Measurements from ENCODE around the gene ATF4.

Gene ATF4

DNA sequence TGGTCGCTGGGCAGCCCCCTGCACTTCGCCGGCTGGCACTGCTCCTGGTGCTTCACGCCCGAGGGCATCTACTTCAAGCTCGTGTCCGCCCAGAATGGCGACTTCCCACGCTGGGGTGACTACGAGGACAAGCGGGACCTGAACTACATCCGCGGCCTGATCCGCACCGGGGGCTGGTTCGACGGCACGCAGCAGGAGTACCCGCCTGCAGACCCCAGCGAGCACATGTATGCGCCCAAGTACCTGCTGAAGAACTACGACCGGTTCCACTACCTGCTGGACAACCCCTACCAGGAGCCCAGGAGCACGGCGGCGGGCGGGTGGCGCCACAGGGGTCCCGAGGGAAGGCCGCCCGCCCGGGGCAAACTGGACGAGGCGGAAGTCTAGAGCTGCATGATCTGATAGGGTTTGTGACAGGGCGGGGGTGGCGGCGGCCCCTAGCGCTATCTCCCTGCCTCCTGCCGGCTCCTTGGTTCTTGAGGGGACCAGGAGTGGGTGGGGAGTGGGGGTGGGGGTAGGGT, 31.7 kb upstream of the ATF4 start:
- DNase-seq (ENCODE audit: insufficient read length, low spot score): no peak
- TF ChIP-seq POLR2AphosphoS5 (IDR thresholded peaks at IDR 0.05; ENCODE audit: low read depth, low read length) (no peak), SPI1 (IDR thresholded peaks at IDR 0.05; ENCODE audit: low read depth, low read length) (no peak), POU2F2 (IDR thresholded peaks at IDR 0.05; ENCODE audit: low read depth, low read length) (no peak), TAF1 (IDR thresholded peaks at IDR 0.05; ENCODE audit: low read depth, low read length) (no peak), PAX5 (IDR thresholded peaks at IDR 0.05; ENCODE audit: insufficient read depth, low read length, severe bottlenecking) (no peak), POLR2A (IDR thresholded peaks at IDR 0.05; ENCODE audit: low read depth, low read length) (no peak)
- FAIRE-seq: no peak

DNA sequence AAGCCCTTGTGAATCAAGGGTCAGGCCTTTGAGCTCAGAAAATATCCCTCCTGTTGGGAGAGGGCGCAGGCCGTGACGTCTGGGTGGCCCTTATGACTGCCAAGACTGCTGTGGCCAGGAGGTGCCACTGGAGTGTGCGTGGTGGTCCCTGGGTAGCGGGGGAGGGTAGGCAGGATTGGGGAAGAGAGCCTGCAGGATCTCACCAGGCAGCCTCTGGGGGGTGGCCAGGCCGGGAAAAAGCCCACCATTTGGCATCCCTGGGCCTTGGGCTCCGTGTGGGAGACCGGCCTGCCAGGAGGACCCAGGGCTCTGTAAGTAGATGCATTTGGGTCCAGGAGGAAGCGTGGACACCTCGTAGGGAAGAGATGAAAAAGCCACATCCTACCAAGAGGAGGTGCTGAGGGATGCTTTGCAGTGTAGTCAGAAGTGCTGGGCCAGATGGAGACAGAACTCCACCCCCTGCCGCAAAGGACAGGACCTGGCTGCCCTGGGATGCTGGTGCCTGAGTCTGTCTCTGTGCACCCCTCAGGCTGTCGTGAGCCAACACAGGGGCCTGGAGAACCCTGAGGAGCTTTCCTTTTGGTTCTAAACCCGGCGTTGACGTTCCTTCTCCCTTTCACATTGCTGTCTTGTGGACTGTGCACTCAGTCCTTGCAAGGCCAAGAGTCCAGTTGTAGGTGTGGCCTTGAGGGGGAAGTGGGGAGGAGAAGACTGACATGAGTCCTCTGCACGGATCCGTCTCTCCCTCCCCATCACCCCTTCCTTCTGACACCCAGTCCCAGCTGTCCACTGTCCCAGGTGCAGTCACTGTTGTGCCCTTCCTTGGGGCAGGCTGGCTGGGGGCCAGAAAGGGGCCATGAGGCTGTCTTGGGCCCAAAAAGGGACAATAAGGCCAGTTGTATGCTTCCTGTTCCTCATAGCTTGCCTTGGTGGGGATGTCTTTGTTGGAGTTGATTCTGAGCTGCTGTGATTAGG, 31.0 kb upstream of the ATF4 start:
- DNase-seq (ENCODE audit: insufficient read length, low spot score) (no peak), FAIRE-seq (no peak)
- 0 out of 2 replicates have a peak, but pooled peaks have one; percentile 8 for TF ChIP-seq POLR2AphosphoS5 (IDR thresholded peaks at IDR 0.05; ENCODE audit: low read depth, low read length)
- no peak for TF ChIP-seq POLR2A (IDR thresholded peaks at IDR 0.05; ENCODE audit: low read depth, low read length)

DNA sequence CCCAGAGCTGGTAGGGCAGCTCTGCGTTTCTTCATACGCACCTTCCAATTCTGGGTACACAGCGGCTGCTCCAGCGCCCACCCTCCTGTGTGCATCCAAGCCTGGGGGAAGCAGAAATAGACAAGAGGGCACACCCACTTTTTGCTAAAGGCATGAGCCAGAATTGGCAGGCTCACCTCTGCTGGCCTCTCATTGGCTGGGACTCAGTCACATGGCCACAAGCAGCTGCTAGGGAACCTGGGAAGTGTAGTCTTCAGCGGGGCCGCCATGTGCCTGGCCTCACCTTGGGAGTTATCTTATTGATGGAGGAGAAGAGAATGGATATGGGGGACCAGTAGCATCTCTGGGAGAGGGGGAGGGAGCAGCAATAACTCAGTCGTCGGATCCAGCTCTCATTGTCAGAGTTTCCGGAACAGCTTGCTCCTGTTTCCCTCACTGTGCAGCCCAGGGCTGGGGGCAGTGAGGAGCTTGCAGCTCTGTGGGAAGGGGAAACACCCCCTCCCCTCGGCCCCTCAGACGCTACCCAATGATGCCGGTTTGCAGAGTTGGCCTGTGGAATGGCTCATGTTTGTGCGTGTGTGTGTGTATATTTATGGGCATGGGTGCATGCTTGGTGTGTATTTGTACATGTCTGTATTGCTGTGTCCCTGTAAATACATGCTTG, 30.1 kb upstream of the ATF4 start:
- no peak for TF ChIP-seq POU2F2 (IDR thresholded peaks at IDR 0.05; ENCODE audit: low read depth, low read length)
- no peak for TF ChIP-seq TAF1 (IDR thresholded peaks at IDR 0.05; ENCODE audit: low read depth, low read length)
- TF ChIP-seq SPI1 (IDR thresholded peaks at IDR 0.05; ENCODE audit: low read depth, low read length): no peak
- TF ChIP-seq POLR2AphosphoS5 (IDR thresholded peaks at IDR 0.05; ENCODE audit: low read depth, low read length): no peak
- TF ChIP-seq POLR2A (IDR thresholded peaks at IDR 0.05; ENCODE audit: low read depth, low read length): no peak
- no peak for TF ChIP-seq PAX5 (IDR thresholded peaks at IDR 0.05; ENCODE audit: insufficient read depth, low read length, severe bottlenecking)
- peak; percentile 94 for FAIRE-seq
- DNase-seq (ENCODE audit: insufficient read length, low spot score): peak; percentile 95

DNA sequence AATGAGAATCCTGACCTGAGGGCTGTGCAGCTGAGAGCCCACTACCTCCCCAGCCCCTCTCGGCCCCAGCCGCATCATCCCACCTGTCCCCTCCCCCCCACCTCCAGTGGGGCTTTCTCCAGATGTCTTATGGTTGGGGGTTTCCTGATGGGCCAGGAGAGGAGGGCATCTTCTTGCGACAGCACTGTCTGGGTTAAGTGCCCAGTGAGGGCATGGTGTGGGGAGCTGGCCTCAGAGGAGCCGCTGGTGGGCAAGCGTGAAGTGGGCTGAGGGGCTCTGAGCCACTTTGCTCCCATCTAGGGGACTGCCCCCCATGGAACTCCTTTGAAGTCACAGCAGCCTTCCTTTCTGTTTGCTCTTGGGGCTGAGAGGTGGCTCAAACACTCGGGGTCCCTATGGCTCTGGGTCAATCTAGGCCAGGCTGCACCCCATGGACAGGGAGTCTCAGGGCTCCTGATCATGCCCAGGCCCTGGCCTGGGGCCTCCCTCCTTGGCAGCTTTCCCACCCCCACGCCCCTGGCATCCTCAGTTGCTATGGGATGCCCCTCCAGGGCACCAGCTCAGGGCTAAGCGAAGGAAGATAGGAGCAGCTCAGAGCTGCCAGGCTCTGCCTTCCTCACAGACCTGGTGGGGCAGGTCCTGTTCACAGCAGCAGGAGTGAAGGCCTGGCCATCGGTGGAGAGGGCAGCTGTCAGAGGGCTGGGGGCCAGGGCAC, 29.2 kb upstream of the ATF4 start:
- TF ChIP-seq TAF1 (IDR thresholded peaks at IDR 0.05; ENCODE audit: low read depth, low read length) (no peak), SPI1 (IDR thresholded peaks at IDR 0.05; ENCODE audit: low read depth, low read length) (no peak)
- FAIRE-seq (no peak), DNase-seq (ENCODE audit: insufficient read length, low spot score) (no peak)

DNA sequence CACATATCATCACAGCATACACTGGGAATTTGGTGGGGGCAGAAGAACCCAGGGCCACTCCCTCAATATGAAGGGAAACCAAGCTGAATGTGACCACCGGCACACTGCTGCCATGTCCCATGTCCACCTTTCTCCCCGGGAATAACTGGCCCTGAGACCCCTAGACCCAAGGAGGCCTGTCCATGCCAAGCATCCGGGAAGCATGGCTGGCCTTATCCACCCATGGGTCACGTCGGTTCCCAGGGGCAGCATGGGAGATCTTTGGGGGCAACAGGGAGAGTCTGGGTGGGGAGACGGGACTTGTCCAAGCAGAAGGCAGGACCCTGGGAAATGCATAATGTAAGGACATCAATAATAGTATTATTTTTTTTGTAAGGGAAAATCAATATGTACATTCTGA, 28.7 kb upstream of the ATF4 start:
- DNase-seq (ENCODE audit: insufficient read length, low spot score): no peak
- TF ChIP-seq TAF1 (IDR thresholded peaks at IDR 0.05; ENCODE audit: low read depth, low read length) (no peak), POLR2AphosphoS5 (IDR thresholded peaks at IDR 0.05; ENCODE audit: low read depth, low read length) (no peak), POU2F2 (IDR thresholded peaks at IDR 0.05; ENCODE audit: low read depth, low read length) (no peak), POLR2A (IDR thresholded peaks at IDR 0.05; ENCODE audit: low read depth, low read length) (no peak), SPI1 (IDR thresholded peaks at IDR 0.05; ENCODE audit: low read depth, low read length) (no peak), PAX5 (IDR thresholded peaks at IDR 0.05; ENCODE audit: insufficient read depth, low read length, severe bottlenecking) (no peak)
- FAIRE-seq: no peak

DNA sequence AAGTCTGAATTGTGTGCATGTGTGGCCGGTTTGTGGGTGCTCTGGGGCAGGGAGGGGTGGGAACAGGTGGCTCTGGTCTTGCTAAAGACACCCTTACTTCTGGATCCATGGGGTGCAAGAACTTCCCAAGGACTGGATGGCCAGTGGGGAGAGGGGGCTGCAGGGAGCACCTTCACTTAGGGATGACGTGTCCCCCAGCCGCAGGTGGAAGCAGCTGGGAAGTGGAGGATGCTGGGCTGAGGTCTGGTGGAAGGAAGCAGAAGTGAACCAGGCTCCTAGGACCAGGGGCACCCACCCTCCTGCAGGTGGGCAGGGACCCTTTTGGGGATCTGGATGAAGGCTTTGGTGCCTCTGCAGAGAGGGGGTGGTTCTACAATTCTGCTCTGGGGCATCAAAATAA, 28.2 kb upstream of the ATF4 start:
- TF ChIP-seq PAX5 (IDR thresholded peaks at IDR 0.05; ENCODE audit: insufficient read depth, low read length, severe bottlenecking) (no peak), TAF1 (IDR thresholded peaks at IDR 0.05; ENCODE audit: low read depth, low read length) (no peak), POLR2AphosphoS5 (IDR thresholded peaks at IDR 0.05; ENCODE audit: low read depth, low read length) (no peak), POU2F2 (IDR thresholded peaks at IDR 0.05; ENCODE audit: low read depth, low read length) (no peak), POLR2A (IDR thresholded peaks at IDR 0.05; ENCODE audit: low read depth, low read length) (no peak), SPI1 (IDR thresholded peaks at IDR 0.05; ENCODE audit: low read depth, low read length) (no peak)
- DNase-seq (ENCODE audit: insufficient read length, low spot score) (no peak), FAIRE-seq (no peak)

DNA sequence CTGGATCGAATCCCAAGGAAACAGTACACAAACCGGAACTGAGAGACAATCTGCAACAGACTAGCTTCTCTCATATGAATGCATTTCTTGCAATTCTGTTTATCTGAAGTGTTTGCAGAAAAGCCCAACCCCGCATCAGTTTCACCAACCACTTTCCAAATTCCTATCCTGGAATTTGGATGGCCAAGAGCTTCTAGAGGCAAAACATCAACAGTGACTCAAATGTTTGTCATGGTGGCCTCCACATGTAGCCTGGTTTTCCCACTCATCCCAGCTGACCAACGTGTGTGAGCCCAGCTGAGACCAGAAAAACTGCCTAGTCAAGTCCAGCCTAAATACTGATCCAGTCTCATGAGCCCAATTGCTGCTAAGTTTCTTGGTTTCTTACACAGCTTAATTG, 26.6 kb upstream of the ATF4 start:
- DNase-seq (ENCODE audit: insufficient read length, low spot score) (no peak), FAIRE-seq (peak; percentile 23)
- no peak for TF ChIP-seq SPI1 (IDR thresholded peaks at IDR 0.05; ENCODE audit: low read depth, low read length)
- no peak for TF ChIP-seq POLR2A (IDR thresholded peaks at IDR 0.05; ENCODE audit: low read depth, low read length)
- TF ChIP-seq PAX5 (IDR thresholded peaks at IDR 0.05; ENCODE audit: insufficient read depth, low read length, severe bottlenecking): no peak
- TF ChIP-seq POU2F2 (IDR thresholded peaks at IDR 0.05; ENCODE audit: low read depth, low read length): no peak
- no peak for TF ChIP-seq POLR2AphosphoS5 (IDR thresholded peaks at IDR 0.05; ENCODE audit: low read depth, low read length)
- no peak for TF ChIP-seq TAF1 (IDR thresholded peaks at IDR 0.05; ENCODE audit: low read depth, low read length)

DNA sequence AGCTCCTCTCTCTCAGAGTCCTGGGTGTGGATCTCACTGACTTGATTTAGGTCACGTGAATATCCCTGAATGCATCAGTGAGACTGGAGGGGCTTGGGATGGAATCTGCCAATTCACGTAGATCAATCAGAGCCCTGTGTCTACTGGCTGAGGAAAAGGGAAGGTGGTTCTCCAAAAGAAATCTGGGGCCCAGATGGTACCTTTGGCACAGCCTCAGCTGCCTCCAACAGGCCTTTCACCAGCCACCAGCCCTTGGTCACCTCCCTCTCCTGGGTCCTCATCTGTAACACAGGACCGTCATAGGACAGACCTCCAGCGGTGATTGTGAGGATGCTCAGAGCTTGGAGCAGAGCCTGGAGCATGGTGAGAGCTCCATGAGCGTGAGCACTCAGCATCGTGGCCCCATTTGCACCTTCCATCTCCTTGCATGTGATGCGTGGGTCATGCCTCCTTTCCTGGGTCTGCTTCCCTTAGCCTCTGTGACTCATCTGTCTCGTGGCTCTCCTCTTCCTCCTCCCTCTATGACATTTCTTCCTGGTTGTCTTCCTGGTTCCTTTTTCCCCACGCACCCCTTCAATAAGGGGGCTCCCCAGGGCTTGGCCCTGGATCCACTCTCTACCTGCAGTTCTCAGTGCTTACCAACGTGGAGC, 25.8 kb upstream of the ATF4 start:
- DNase-seq (ENCODE audit: insufficient read length, low spot score): no peak
- no peak for TF ChIP-seq POLR2AphosphoS5 (IDR thresholded peaks at IDR 0.05; ENCODE audit: low read depth, low read length)
- no peak for TF ChIP-seq POU2F2 (IDR thresholded peaks at IDR 0.05; ENCODE audit: low read depth, low read length)
- no peak for TF ChIP-seq SPI1 (IDR thresholded peaks at IDR 0.05; ENCODE audit: low read depth, low read length)
- no peak for TF ChIP-seq POLR2A (IDR thresholded peaks at IDR 0.05; ENCODE audit: low read depth, low read length)
- TF ChIP-seq TAF1 (IDR thresholded peaks at IDR 0.05; ENCODE audit: low read depth, low read length): no peak
- no peak for TF ChIP-seq PAX5 (IDR thresholded peaks at IDR 0.05; ENCODE audit: insufficient read depth, low read length, severe bottlenecking)
- FAIRE-seq: no peak

Measured in GM12891 (cell line).